ENCODE measurements around the gene HAUS2.

The HAUS2 gene

GRCh38 chr15:42608752-42609488 is 60.3 kb downstream of the HAUS2 start:
- no peak for DNase-seq (ENCODE audit: low read depth)

GRCh38 chr15:42611532-42611931 is 62.9 kb downstream of the HAUS2 start:
- no peak for DNase-seq (ENCODE audit: low read depth)

- no peak for DNase-seq (ENCODE audit: low read depth)
Observed at GRCh38 chr15:42612367-42612912, 63.8 kb downstream of the HAUS2 start.

GRCh38 chr15:42616107-42616506 is 67.5 kb downstream of the HAUS2 start:
- no peak for DNase-seq (ENCODE audit: low read depth)

All from activated T-cell treated with anti-CD3 and anti-CD28 coated beads for 48 hours (primary cell).